Activated T-helper 9 cell treated with anti-CD3 and anti-CD28 coated beads, Interleukin-2, amount 50 U/mL, for 16 hours (primary cell): ENCODE measurements around the gene GRIN2C.
"Not testable (repeated sequence)": the region's sequence is repeated elsewhere in the genome, so short reads cannot be mapped to it uniquely, and the experiment has no call there.

Experiments used
- DNase-seq: peaks from one replicate; pipeline ENCODE4 v3.0.0-alpha.2; 2020; ENCODE audit warnings: low read depth

The GRIN2C gene

GRCh38 chr17:74879308-74879707 lies 19.6 kb upstream of the GRIN2C start:
- DNase-seq = no peak

GRCh38 chr17:74878658-74879057 lies 19.0 kb upstream of the GRIN2C start:
- no peak for DNase-seq

- no peak for DNase-seq
These were observed 18.2 kb upstream of the GRIN2C start for GRCh38 chr17:74877592-74878548.

GRCh38 chr17:74875977-74876593 lies 16.4 kb upstream of the GRIN2C start:
- DNase-seq = no peak

- no peak for DNase-seq
These were observed 15.7 kb upstream of the GRIN2C start for GRCh38 chr17:74875155-74875976.

- no peak for DNase-seq
These were observed 14.9 kb upstream of the GRIN2C start for GRCh38 chr17:74874615-74875037.

- DNase-seq = no peak
These were observed 14.4 kb upstream of the GRIN2C start for GRCh38 chr17:74873874-74874614.

- peak; percentile 97 for DNase-seq
These were observed 13.6 kb upstream of the GRIN2C start for GRCh38 chr17:74873037-74873873.

GRCh38 chr17:74872313-74873036 lies 12.8 kb upstream of the GRIN2C start, which contains the start of gene FDXR:
Gene FDXR (minus strand): TSS chr17:74872994. CDS start chr17:74872944, 50 bp downstream.
- DNase-seq = peak; percentile 16

- no peak for DNase-seq
These were observed 11.8 kb upstream of the GRIN2C start for GRCh38 chr17:74871356-74872076.

GRCh38 chr17:74870512-74870911 lies 10.8 kb upstream of the GRIN2C start:
- DNase-seq = no peak

- not testable (repeated sequence) for DNase-seq
These were observed 10.3 kb upstream of the GRIN2C start for GRCh38 chr17:74870028-74870427.

- no peak for DNase-seq
These were observed 9.2 kb upstream of the GRIN2C start for GRCh38 chr17:74868908-74869255.

- DNase-seq = no peak
These were observed 8.7 kb upstream of the GRIN2C start for GRCh38 chr17:74868251-74868907.

- no peak for DNase-seq
These were observed 6.6 kb upstream of the GRIN2C start for GRCh38 chr17:74866198-74866835.

GRCh38 chr17:74865504-74866197 lies 6.0 kb upstream of the GRIN2C start:
- DNase-seq = no peak

GRCh38 chr17:74864866-74865395 lies 5.2 kb upstream of the GRIN2C start:
- DNase-seq = peak; percentile 62
